ENCODE results near the gene TBC1D8B.

TBC1D8B gene

GRCh38 chrX:106903856-106904528, 101.5 kb downstream of the TBC1D8B start:
- DNase-seq: no peak
- H3K36me3 ChIP-seq (ENCODE audit: control insufficient read depth in 1 of 2, insufficient read depth in 2 of 2, low read length in 2 of 2): no peaks in the 10 kb centered on the region
- no peak overlapping the region for H4K91ac ChIP-seq (ENCODE audit: low read depth, low read length)
- no peak overlapping the region for H3K4ac ChIP-seq (ENCODE audit: low read depth, low read length)
- H4K12ac ChIP-seq (ENCODE audit: low read depth, low read length): no peak overlapping the region
- WGBS (ENCODE audit: extremely low coverage, insufficient coverage, insufficient read length): no CpG with 5 or more reads among the region's 5 CpGs
- no peak overlapping the region for H2AFZ ChIP-seq (ENCODE audit: insufficient read depth, low read length, poor library complexity)
- H3K9ac ChIP-seq (ENCODE audit: low read length): no peak overlapping the region
- no peak overlapping the region for H3K18ac ChIP-seq (ENCODE audit: low read length)
- no peak overlapping the region for H3K23ac ChIP-seq (ENCODE audit: low read length)
- H2BK120ac ChIP-seq (ENCODE audit: insufficient read depth, low read length, poor library complexity): no peak overlapping the region
- H3K79me2 ChIP-seq (ENCODE audit: control insufficient read depth, insufficient read depth, low read length, poor library complexity): no peaks in the 10 kb centered on the region
- no peak overlapping the region for H3K27ac ChIP-seq (ENCODE audit: low read depth, low read length)
- no peak overlapping the region for H4K8ac ChIP-seq (ENCODE audit: low read depth, low read length)
- H2AK5ac ChIP-seq (ENCODE audit: low read length): no peak overlapping the region
- H3K14ac ChIP-seq (ENCODE audit: low read length): no peak overlapping the region
- no peaks in the 10 kb centered on the region for H3K79me1 ChIP-seq (ENCODE audit: low read length)
- no peak overlapping the region for H3K4me2 ChIP-seq (ENCODE audit: low read length)
- H3K9me3 ChIP-seq (ENCODE audit: insufficient read depth, low read depth, low read length): no peaks in the 10 kb centered on the region
- no peak overlapping the region for H2BK12ac ChIP-seq (ENCODE audit: low read length)
- no peaks in the 10 kb centered on the region for H3K27me3 ChIP-seq (ENCODE audit: insufficient read depth, low read length)
- no peak overlapping the region for H2BK5ac ChIP-seq (ENCODE audit: low read depth, low read length, poor library complexity)
- peaks cover 0 to 6% of the 10 kb centered on the region in 2 experiments for H3K4me1 ChIP-seq (ENCODE audit: control insufficient read depth in 1 of 2, insufficient read depth in 2 of 2, low read length in 2 of 2)
- no peak overlapping the region for H3K4me3 ChIP-seq (ENCODE audit: low read depth, low read length)

- Histone ChIP-seq H4K91ac (ENCODE audit: low read depth, low read length) (no peak overlapping the region), H3K4ac (ENCODE audit: low read depth, low read length) (no peak overlapping the region), H2BK12ac (ENCODE audit: low read length) (no peak overlapping the region), H3K79me1 (ENCODE audit: low read length) (no peaks in the 10 kb centered on the region), H2BK120ac (ENCODE audit: insufficient read depth, low read length, poor library complexity) (no peak overlapping the region), H3K27me3 (ENCODE audit: insufficient read depth, low read length) (no peaks in the 10 kb centered on the region), H3K4me3 (ENCODE audit: low read depth, low read length) (no peak overlapping the region), H3K23ac (ENCODE audit: low read length) (no peak overlapping the region), H3K9me3 (ENCODE audit: insufficient read depth, low read depth, low read length) (no peaks in the 10 kb centered on the region), H3K14ac (ENCODE audit: low read length) (no peak overlapping the region), H3K27ac (ENCODE audit: low read depth, low read length) (no peak overlapping the region), H4K12ac (ENCODE audit: low read depth, low read length) (no peak overlapping the region), H3K4me2 (ENCODE audit: low read length) (no peak overlapping the region), H3K4me1 (ENCODE audit: control insufficient read depth in 1 of 2, insufficient read depth in 2 of 2, low read length in 2 of 2) (peaks cover 0 to 5% of the 10 kb centered on the region in 2 experiments), H3K36me3 (ENCODE audit: control insufficient read depth in 1 of 2, insufficient read depth in 2 of 2, low read length in 2 of 2) (no peaks in the 10 kb centered on the region), H3K9ac (ENCODE audit: low read length) (no peak overlapping the region), H3K18ac (ENCODE audit: low read length) (no peak overlapping the region), H4K8ac (ENCODE audit: low read depth, low read length) (no peak overlapping the region), H2BK5ac (ENCODE audit: low read depth, low read length, poor library complexity) (no peak overlapping the region), H2AFZ (ENCODE audit: insufficient read depth, low read length, poor library complexity) (no peak overlapping the region), H2AK5ac (ENCODE audit: low read length) (no peak overlapping the region), H3K79me2 (ENCODE audit: control insufficient read depth, insufficient read depth, low read length, poor library complexity) (no peaks in the 10 kb centered on the region)
- DNase-seq: no peak
- no CpG with 5 or more reads among the region's 5 CpGs for WGBS (ENCODE audit: extremely low coverage, insufficient coverage, insufficient read length)
These were observed 102.7 kb downstream of the TBC1D8B start for GRCh38 chrX:106905064-106905708.

- Histone ChIP-seq H3K4ac (ENCODE audit: low read depth, low read length) (no peak overlapping the region), H3K4me2 (ENCODE audit: low read length) (no peak overlapping the region), H2BK12ac (ENCODE audit: low read length) (no peak overlapping the region), H3K79me2 (ENCODE audit: control insufficient read depth, insufficient read depth, low read length, poor library complexity) (no peaks in the 10 kb centered on the region), H3K4me1 (ENCODE audit: control insufficient read depth in 1 of 2, insufficient read depth in 2 of 2, low read length in 2 of 2) (peaks cover 0 to 5% of the 10 kb centered on the region in 2 experiments), H2BK5ac (ENCODE audit: low read depth, low read length, poor library complexity) (no peak overlapping the region), H3K18ac (ENCODE audit: low read length) (no peak overlapping the region), H3K9me3 (ENCODE audit: insufficient read depth, low read depth, low read length) (no peaks in the 10 kb centered on the region), H4K91ac (ENCODE audit: low read depth, low read length) (no peak overlapping the region), H2AK5ac (ENCODE audit: low read length) (no peak overlapping the region), H3K79me1 (ENCODE audit: low read length) (no peaks in the 10 kb centered on the region), H3K23ac (ENCODE audit: low read length) (no peak overlapping the region), H2BK120ac (ENCODE audit: insufficient read depth, low read length, poor library complexity) (no peak overlapping the region), H3K14ac (ENCODE audit: low read length) (no peak overlapping the region), H4K8ac (ENCODE audit: low read depth, low read length) (no peak overlapping the region), H3K9ac (ENCODE audit: low read length) (no peak overlapping the region), H3K36me3 (ENCODE audit: control insufficient read depth in 1 of 2, insufficient read depth in 2 of 2, low read length in 2 of 2) (no peaks in the 10 kb centered on the region), H3K27ac (ENCODE audit: low read depth, low read length) (no peak overlapping the region), H3K4me3 (ENCODE audit: low read depth, low read length) (no peak overlapping the region), H2AFZ (ENCODE audit: insufficient read depth, low read length, poor library complexity) (no peak overlapping the region), H3K27me3 (ENCODE audit: insufficient read depth, low read length) (no peaks in the 10 kb centered on the region), H4K12ac (ENCODE audit: low read depth, low read length) (no peak overlapping the region)
- WGBS (ENCODE audit: extremely low coverage, insufficient coverage, insufficient read length): no CpG with 5 or more reads among the region's 6 CpGs
- no peak for DNase-seq
These were observed 103.9 kb downstream of the TBC1D8B start for GRCh38 chrX:106906361-106906760.

- H2AFZ ChIP-seq (ENCODE audit: insufficient read depth, low read length, poor library complexity): no peak overlapping the region
- H2BK12ac ChIP-seq (ENCODE audit: low read length): no peak overlapping the region
- H4K91ac ChIP-seq (ENCODE audit: low read depth, low read length): no peak overlapping the region
- H3K23ac ChIP-seq (ENCODE audit: low read length): no peak overlapping the region
- no peaks in the 10 kb centered on the region for H3K79me2 ChIP-seq (ENCODE audit: control insufficient read depth, insufficient read depth, low read length, poor library complexity)
- WGBS (ENCODE audit: extremely low coverage, insufficient coverage, insufficient read length): no CpG with 5 or more reads among the region's 2 CpGs
- no peaks in the 10 kb centered on the region for H3K4me1 ChIP-seq (ENCODE audit: control insufficient read depth in 1 of 2, insufficient read depth in 2 of 2, low read length in 2 of 2)
- no peak overlapping the region for H3K4me3 ChIP-seq (ENCODE audit: low read depth, low read length)
- no peak overlapping the region for H3K4me2 ChIP-seq (ENCODE audit: low read length)
- no peaks in the 10 kb centered on the region for H3K36me3 ChIP-seq (ENCODE audit: control insufficient read depth in 1 of 2, insufficient read depth in 2 of 2, low read length in 2 of 2)
- H3K9me3 ChIP-seq (ENCODE audit: insufficient read depth, low read depth, low read length): no peaks in the 10 kb centered on the region
- H3K18ac ChIP-seq (ENCODE audit: low read length): no peak overlapping the region
- H2AK5ac ChIP-seq (ENCODE audit: low read length): no peak overlapping the region
- no peak for DNase-seq
- no peak overlapping the region for H3K9ac ChIP-seq (ENCODE audit: low read length)
- no peaks in the 10 kb centered on the region for H3K27me3 ChIP-seq (ENCODE audit: insufficient read depth, low read length)
- no peak overlapping the region for H2BK120ac ChIP-seq (ENCODE audit: insufficient read depth, low read length, poor library complexity)
- no peak overlapping the region for H4K12ac ChIP-seq (ENCODE audit: low read depth, low read length)
- H3K14ac ChIP-seq (ENCODE audit: low read length): no peak overlapping the region
- no peaks in the 10 kb centered on the region for H3K79me1 ChIP-seq (ENCODE audit: low read length)
- H4K8ac ChIP-seq (ENCODE audit: low read depth, low read length): no peak overlapping the region
- no peak overlapping the region for H2BK5ac ChIP-seq (ENCODE audit: low read depth, low read length, poor library complexity)
- H3K4ac ChIP-seq (ENCODE audit: low read depth, low read length): no peak overlapping the region
- H3K27ac ChIP-seq (ENCODE audit: low read depth, low read length): no peak overlapping the region
These were observed 110.4 kb downstream of the TBC1D8B start for GRCh38 chrX:106912864-106913263.

Data from trophoblast cell (in vitro differentiated cells and primary cell).